ENCODE results near the gene BRINP2.

The BRINP2 gene, protein sequence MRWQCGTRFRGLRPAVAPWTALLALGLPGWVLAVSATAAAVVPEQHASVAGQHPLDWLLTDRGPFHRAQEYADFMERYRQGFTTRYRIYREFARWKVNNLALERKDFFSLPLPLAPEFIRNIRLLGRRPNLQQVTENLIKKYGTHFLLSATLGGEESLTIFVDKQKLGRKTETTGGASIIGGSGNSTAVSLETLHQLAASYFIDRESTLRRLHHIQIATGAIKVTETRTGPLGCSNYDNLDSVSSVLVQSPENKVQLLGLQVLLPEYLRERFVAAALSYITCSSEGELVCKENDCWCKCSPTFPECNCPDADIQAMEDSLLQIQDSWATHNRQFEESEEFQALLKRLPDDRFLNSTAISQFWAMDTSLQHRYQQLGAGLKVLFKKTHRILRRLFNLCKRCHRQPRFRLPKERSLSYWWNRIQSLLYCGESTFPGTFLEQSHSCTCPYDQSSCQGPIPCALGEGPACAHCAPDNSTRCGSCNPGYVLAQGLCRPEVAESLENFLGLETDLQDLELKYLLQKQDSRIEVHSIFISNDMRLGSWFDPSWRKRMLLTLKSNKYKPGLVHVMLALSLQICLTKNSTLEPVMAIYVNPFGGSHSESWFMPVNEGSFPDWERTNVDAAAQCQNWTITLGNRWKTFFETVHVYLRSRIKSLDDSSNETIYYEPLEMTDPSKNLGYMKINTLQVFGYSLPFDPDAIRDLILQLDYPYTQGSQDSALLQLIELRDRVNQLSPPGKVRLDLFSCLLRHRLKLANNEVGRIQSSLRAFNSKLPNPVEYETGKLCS

DNA sequence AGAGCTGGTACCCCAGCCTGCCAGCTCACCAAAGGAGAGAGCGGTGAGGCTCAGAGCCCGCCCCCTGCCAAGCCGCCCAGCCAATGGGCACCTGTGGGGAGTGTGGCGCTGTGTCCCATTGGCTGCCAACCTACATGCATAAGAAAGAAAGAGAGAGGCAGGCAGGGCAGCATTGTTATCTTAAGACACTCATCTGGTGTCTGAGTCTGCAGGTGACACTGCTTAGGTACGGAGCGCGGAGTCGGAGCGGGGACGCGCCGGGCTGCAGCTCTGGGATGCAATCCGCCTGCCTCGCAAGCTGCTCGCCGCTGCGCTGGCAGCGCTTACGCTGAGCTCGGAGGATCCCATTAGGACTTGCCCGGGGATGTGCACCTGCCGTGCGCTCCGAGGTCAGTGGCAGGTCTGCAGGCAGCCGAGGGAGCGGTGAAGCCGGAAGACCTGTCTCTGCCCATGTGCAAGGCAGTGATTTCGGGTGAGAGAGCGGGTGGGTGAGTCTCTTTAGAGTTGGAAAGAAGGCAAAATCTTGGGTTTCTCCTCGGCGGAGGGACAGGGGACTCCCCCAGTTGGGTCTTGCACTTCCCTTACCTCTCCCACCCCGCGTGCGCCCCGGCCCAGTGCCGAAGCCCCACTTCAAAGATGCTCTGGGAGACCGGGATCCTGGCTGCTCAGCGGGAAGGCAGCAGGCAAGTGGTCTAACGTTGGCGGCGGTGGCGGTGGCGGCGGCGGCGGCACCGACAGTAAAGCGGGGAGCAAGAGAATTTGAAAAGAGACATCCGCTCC lies at the start of gene BRINP2:
Gene BRINP2, plus strand, starts transcription at position 203 of the 780 bp plus-strand sequence. CDS start 58,919 bp downstream, outside the sequence.
- H3K4me3 ChIP-seq: peak within 1 kb of the TSS; percentile 61
- H3K27ac ChIP-seq: no peak within 1 kb of the TSS
- peak within 1 kb of the TSS; percentile 73 for H3K4me2 ChIP-seq
- H4K20me1 ChIP-seq: no peaks in the 10 kb centered on the region
- no peak within 1 kb of the TSS for H3K9ac ChIP-seq
- peaks cover 54% of the 10 kb centered on the region for H3K27me3 ChIP-seq
- TF ChIP-seq Cebpa-rat (IDR thresholded peaks at IDR 0.05): no peak
- no peaks in the 10 kb centered on the region for H3K4me1 ChIP-seq
- no peaks in the 10 kb centered on the region for H3K36me3 ChIP-seq
- peaks cover 7% of the 10 kb centered on the region; the same call in 1 of the 2 replicates for H3K9me3 ChIP-seq

DNA sequence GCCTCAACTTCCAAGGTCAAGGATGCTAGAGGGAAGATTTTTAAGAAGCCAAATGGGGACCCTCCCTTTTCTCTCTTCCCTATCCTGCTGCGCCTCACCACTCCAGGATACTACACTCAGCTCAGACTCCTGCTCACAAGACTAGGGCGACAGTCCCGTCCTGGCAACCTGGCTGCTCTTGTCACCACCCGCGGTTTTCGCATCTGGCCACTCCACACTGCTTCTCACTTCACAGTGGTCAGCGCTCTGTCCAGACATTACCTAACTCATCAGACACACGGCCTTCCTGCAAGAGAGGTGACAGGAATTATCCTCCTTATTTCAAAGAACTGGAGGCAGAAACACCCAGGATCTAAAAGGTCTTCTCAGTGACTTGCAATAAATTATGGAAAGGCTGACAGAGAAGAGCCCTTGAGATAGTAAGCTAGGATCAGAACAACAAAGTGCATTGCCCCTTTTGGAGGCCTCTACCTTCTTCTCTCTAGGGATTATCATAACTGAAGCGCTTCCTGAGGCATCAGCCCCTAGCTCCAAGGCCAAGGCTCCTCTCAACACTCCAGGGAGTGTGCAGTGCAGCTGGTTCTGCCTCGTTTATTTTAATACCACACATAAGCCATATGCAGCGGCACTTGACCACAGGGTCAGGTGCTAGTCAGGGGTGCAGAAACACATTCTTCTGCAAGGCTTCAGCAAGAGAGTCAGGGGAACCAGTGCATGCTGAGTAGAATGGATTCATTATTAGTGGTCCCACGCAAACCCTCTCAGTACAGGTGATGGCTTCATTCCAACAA lies 48.1 kb upstream of the BRINP2 start:
- H3K27me3 ChIP-seq: no peaks in the 10 kb centered on the region
- peak overlapping the region; percentile 9 for H3K4me3 ChIP-seq
- TF ChIP-seq Cebpa-rat (IDR thresholded peaks at IDR 0.05): no peak
- peaks cover 77% of the 10 kb centered on the region for H3K4me1 ChIP-seq
- H3K9ac ChIP-seq: peak overlapping the region; percentile 68; the same call in 1 of the 2 replicates
- H3K9me3 ChIP-seq: no peaks in the 10 kb centered on the region
- H3K4me2 ChIP-seq: peak overlapping the region; percentile 80
- H3K36me3 ChIP-seq: no peaks in the 10 kb centered on the region
- no peaks in the 10 kb centered on the region for H4K20me1 ChIP-seq
- peak overlapping the region; percentile 91 for H3K27ac ChIP-seq

DNA sequence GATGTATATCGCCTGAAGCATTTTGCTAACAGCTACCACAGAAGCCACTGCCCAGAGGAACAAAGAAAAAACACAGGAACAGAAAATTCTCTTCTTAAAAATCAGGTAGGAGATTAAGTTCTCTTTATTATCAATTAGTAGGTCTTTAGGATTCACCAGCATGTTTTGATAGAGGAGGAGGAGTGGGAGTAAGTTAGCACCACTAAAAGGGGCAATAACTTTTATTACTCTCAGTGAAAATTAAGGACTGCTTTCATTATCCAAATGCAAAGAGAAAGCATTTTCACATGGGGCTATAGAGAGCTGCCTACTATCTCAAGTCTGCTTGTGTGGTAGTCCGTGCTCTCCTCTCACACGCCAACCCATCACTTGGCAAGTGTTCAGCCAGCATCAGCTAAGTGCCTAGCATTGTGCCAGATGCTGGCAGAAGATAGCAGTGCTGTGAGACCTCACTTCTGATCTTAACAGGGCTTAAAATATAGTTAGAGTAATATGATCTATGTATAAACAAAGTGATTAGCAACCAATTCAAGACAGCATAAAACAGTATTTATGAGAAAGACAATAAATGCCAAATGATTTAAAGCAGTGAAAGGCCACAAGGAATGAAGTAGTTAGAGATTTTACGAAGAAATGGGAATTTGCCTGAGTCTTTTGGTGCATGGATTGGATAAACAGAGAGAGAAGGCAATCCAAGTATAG lies 46.0 kb upstream of the BRINP2 start:
- peak overlapping the region; percentile 80 for H3K4me2 ChIP-seq
- TF ChIP-seq Cebpa-rat (IDR thresholded peaks at IDR 0.05): no peak
- peaks cover 64% of the 10 kb centered on the region for H3K4me1 ChIP-seq

DNA sequence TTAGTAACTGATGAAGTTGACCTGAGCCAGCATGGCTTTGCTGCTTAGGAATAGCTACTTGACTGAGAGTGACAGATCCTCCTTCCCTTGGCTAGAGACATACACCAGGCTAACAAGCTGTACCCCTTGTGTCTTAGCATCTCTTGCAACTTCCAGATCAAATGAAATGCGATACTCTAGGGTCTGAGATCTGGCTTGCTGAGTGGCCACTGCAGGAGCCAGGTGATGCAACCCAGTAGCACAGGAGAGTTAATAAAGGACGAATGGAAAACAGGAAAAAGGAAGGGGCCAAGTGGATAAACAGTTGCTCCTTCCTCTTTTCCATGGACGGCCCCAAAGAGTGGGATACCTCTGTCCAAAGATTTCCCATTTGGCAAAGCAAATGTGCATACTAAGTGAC lies 44.5 kb upstream of the BRINP2 start:
- H3K27me3 ChIP-seq: no peaks in the 10 kb centered on the region
- H3K4me3 ChIP-seq: no peak overlapping the region
- H3K4me2 ChIP-seq: no peak overlapping the region
- TF ChIP-seq Cebpa-rat (IDR thresholded peaks at IDR 0.05): no peak
- H3K4me1 ChIP-seq: peaks cover 49% of the 10 kb centered on the region
- H3K36me3 ChIP-seq: no peaks in the 10 kb centered on the region
- no peak overlapping the region for H3K27ac ChIP-seq
- no peaks in the 10 kb centered on the region for H4K20me1 ChIP-seq
- no peaks in the 10 kb centered on the region for H3K9me3 ChIP-seq
- H3K9ac ChIP-seq: no peak overlapping the region

More for the DNA sequence above, 46.0 kb upstream of the BRINP2 start:
- H3K27ac ChIP-seq: peak overlapping the region; percentile 91
- no peak overlapping the region for H3K4me3 ChIP-seq
- peak overlapping the region; percentile 39; the same call in 1 of the 2 replicates for H3K9ac ChIP-seq
- no peaks in the 10 kb centered on the region for H4K20me1 ChIP-seq
- H3K27me3 ChIP-seq: no peaks in the 10 kb centered on the region
- H3K9me3 ChIP-seq: no peaks in the 10 kb centered on the region
- H3K36me3 ChIP-seq: no peaks in the 10 kb centered on the region

DNA sequence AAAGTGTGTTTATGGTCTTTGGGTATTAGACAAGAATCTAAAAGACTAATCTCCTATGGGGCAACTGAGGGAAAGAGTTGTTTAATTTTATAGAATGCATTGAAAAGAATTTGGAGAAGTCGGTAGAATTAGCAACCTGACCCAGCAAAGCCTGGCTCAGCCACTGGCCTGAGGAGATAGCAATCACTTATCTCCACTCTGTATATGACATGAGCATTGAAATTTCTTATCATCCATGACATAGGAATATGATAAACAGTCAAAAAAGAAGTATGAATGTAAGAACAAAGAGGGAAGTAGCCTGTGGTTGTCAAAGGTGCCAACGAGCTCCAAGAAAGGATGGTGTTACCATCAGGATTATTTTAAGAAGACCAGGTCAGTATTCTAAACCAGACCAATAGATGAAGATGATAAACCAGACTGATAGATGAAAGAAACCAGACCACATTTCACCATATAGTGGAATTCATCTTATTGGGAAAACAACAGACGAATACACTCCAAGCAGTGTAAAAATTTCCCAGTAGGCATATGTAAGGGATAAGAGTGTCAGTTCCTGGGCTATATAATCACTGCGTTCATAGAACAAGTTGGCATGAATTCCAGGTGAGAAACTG lies 42.0 kb upstream of the BRINP2 start:
- Histone ChIP-seq H3K9me3 (no peaks in the 10 kb centered on the region), H3K4me1 (peaks cover 24% of the 10 kb centered on the region), H4K20me1 (no peaks in the 10 kb centered on the region), H3K36me3 (no peaks in the 10 kb centered on the region), H3K27me3 (no peaks in the 10 kb centered on the region), H3K4me3 (no peak overlapping the region), H3K4me2 (no peak overlapping the region), H3K27ac (no peak overlapping the region), H3K9ac (no peak overlapping the region)
- no peak for TF ChIP-seq Cebpa-rat (IDR thresholded peaks at IDR 0.05)

DNA sequence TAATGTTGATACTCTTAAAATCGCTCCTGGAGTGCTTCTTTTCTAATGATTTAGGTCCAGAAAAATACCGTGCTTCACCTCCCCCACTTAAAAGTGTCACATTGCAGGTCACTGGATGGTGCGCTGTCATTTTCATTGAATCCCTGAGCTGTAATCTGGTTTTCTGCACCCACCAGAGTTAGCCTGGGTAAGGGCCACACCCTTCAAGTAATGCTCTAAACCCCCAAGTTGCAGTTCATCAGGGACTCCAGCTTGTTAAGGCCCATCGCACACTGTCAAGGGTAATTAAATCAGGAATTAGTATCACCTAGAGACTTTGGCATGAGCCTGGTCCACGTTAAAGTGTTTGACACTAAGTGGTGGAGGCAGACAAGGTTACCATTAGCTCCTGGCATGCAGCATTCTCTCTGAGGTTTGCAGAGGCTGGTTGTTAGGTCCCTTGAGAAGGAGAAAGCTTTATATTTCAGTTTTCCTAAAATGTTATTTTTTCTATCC lies 40.3 kb upstream of the BRINP2 start:
- Histone ChIP-seq H3K4me3 (no peak overlapping the region), H3K27ac (no peak overlapping the region), H3K9ac (no peak overlapping the region), H4K20me1 (no peaks in the 10 kb centered on the region), H3K36me3 (no peaks in the 10 kb centered on the region), H3K27me3 (no peaks in the 10 kb centered on the region), H3K4me2 (no peak overlapping the region), H3K4me1 (peaks cover 23% of the 10 kb centered on the region), H3K9me3 (no peaks in the 10 kb centered on the region)
- no peak for TF ChIP-seq Cebpa-rat (IDR thresholded peaks at IDR 0.05)

DNA sequence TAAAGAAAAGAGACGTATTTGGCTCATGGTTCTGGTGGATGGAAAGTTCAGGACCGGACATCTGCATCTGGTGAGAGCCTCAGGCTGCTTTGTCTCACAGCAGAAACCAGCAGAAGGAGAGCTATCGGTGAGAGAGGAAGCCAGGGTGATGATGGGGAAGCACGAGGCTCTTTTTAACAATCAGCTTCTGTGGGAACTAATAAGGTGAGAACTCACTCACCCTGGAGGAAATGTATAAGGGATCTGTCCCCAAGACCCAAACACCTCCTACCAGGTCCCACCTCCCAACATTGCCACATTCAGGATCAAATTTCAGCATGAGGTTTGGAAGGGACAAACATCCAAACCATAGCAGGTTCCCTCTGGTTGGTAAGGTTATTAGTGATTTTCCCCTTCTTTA lies 39.0 kb upstream of the BRINP2 start:
- H3K9me3 ChIP-seq: no peaks in the 10 kb centered on the region
- no peak overlapping the region for H3K9ac ChIP-seq
- H3K4me3 ChIP-seq: no peak overlapping the region
- H3K4me2 ChIP-seq: no peak overlapping the region
- H3K36me3 ChIP-seq: no peaks in the 10 kb centered on the region
- no peaks in the 10 kb centered on the region for H3K27me3 ChIP-seq
- no peaks in the 10 kb centered on the region for H4K20me1 ChIP-seq
- no peak overlapping the region for H3K27ac ChIP-seq
- no peak for TF ChIP-seq Cebpa-rat (IDR thresholded peaks at IDR 0.05)
- peaks cover 28% of the 10 kb centered on the region for H3K4me1 ChIP-seq

DNA sequence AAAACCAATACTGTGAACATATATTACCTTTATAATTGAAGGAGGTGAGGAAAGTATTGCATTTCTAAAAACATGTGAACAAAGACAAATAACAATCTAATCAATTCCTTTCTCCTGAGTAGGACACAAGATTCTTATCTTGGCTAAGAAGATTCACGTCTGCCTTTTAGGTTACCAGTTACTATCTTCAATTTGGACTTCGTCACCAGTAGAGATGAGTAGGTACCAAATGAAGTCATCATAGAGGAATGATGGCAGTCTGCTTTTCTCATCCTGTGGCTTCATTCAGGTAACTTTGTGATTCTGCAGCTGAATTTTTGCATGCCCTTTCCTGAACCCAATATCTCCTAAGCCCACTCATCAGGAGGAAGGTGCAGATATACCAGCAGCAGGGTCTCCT lies 38.6 kb upstream of the BRINP2 start:
- Histone ChIP-seq H3K27me3 (no peaks in the 10 kb centered on the region), H3K27ac (no peak overlapping the region)
- no peak for TF ChIP-seq Cebpa-rat (IDR thresholded peaks at IDR 0.05)

More for the DNA sequence above, 38.6 kb upstream of the BRINP2 start:
- H3K9ac ChIP-seq: no peak overlapping the region
- H4K20me1 ChIP-seq: no peaks in the 10 kb centered on the region
- H3K36me3 ChIP-seq: no peaks in the 10 kb centered on the region
- H3K4me1 ChIP-seq: peaks cover 28% of the 10 kb centered on the region
- H3K4me3 ChIP-seq: no peak overlapping the region
- H3K4me2 ChIP-seq: no peak overlapping the region
- no peaks in the 10 kb centered on the region for H3K9me3 ChIP-seq

Data from BLaER1 (cell line).